Activated CD8-positive, alpha-beta T cell treated with anti-CD3 and anti-CD28 coated beads, Interleukin-2, amount 10 ng/mL, durations not matched to agents 7 days and 5 days (primary cell): Measurements from ENCODE around the gene KDM1A. TPM values are rescaled to one million over a fixed set of nuclear protein-coding genes. Genes with fewer than 3 reads are reported as not detected.
"Not testable (repeated sequence)": the region's sequence is repeated elsewhere in the genome, so short reads cannot be mapped to it uniquely, and the experiment has no call there.

ENCODE experiments used
- ATAC-seq: fragments of 150-1000 bp; cut with Tn5 transposase; one replicate; pipeline ENCODE4 v1.10.0; 2021; ENCODE audit warnings: moderate library complexity
- CTCF ChIA-PET: fragments of 350-600 bp; sonication (Branson Sonifier 250); formaldehyde crosslinking; loops from one replicate; lab custom pipeline; 2021; ENCODE audit warnings: antibody characterized with exemption; lab: Charles Lee
- POLR2A ChIA-PET: fragments of 350-600 bp; sonication (Branson Sonifier 250); formaldehyde crosslinking; loops from one replicate; lab custom pipeline; 2021; ENCODE audit warnings: antibody characterized with exemption; lab: Charles Lee
- DNase-seq: peaks from one replicate; pipeline ENCODE4 v3.0.0-alpha.2; 2020
- H3K27ac Mint-ChIP-seq: one replicate; pipeline ENCODE4 v1.8.0; 2021; ENCODE audit warnings: mild to moderate bottlenecking, mixed read lengths
- H3K27me3 Mint-ChIP-seq: one replicate; pipeline ENCODE4 v1.8.0; 2021; ENCODE audit warnings: low read depth, mixed read lengths
- H3K36me3 Mint-ChIP-seq: one replicate; pipeline ENCODE4 v1.8.0; 2021; ENCODE audit warnings: low read depth, mixed read lengths
- H3K4me1 Mint-ChIP-seq: one replicate; pipeline ENCODE4 v1.8.0; 2021; ENCODE audit warnings: low read depth, mixed read lengths
- H3K4me3 Mint-ChIP-seq: one replicate; pipeline ENCODE4 v1.8.0; 2021; ENCODE audit warnings: mild to moderate bottlenecking, mixed read lengths
- H3K9me3 Mint-ChIP-seq: one replicate; pipeline ENCODE4 v1.8.0; 2022; ENCODE audit warnings: mixed read lengths; ENCODE audit not compliant: insufficient read depth
- total RNA-seq, 2 experiments: library from RNA; stranded (reverse); gene quantifications; one replicate each; pipeline ENCODE4 v1.2.3, GENCODE V29; 2021

KDM1A gene
- total RNA-seq: 10 to 100 TPM; 53.4 to 54.7 TPM

GRCh38 chr1:23019094-23019862 lies at the start of gene KDM1A:
KDM1A (plus strand) TSS chr1:23019468; CDS start chr1:23019597, 129 bp downstream.
- H3K4me3 Mint-ChIP-seq: peak within 1 kb of the TSS; percentile 93
- peaks cover 39% of the 10 kb centered on the region for H3K4me1 Mint-ChIP-seq
- CTCF ChIA-PET: interaction anchor here (1.1 to 2.2 kb wide), 4 partner anchors 12 to 619 kb away, joined by 3 to 6 read pairs (median 4); no protein-coding TSS in a partner anchor
- peak within 1 kb of the TSS; percentile 89 for H3K27ac Mint-ChIP-seq
- peaks cover 19% of the 10 kb centered on the region for H3K9me3 Mint-ChIP-seq
- DNase-seq (peak; percentile 95), ATAC-seq (peak; percentile 98)
- POLR2A ChIA-PET: interaction anchor here (0.5 to 1.0 kb wide), 4 partner anchors 12 to 673 kb away, joined by 3 read pairs; partner anchors contain the start of gene RPL11
- no peaks in the 10 kb centered on the region for H3K27me3 Mint-ChIP-seq
- H3K36me3 Mint-ChIP-seq: peaks cover 30% of the 10 kb centered on the region

- DNase-seq (no peak), ATAC-seq (no peak)
- ChIA-PET POLR2A (no interaction called here), CTCF (no interaction called here)
- H3K27ac Mint-ChIP-seq: no peak overlapping the region
- peaks cover 39% of the 10 kb centered on the region for H3K27me3 Mint-ChIP-seq
- H3K36me3 Mint-ChIP-seq: peaks cover 3% of the 10 kb centered on the region
- no peaks in the 10 kb centered on the region for H3K4me1 Mint-ChIP-seq
- H3K9me3 Mint-ChIP-seq: peaks cover 7% of the 10 kb centered on the region
- H3K4me3 Mint-ChIP-seq: no peak overlapping the region
Measured at GRCh38 chr1:22970096-22970495, 49.2 kb upstream of the KDM1A start.

- H3K27me3 Mint-ChIP-seq: peaks cover 40% of the 10 kb centered on the region
- no peak overlapping the region for H3K4me3 Mint-ChIP-seq
- H3K4me1 Mint-ChIP-seq: no peaks in the 10 kb centered on the region
- POLR2A ChIA-PET: no interaction called here
- no peak overlapping the region for H3K27ac Mint-ChIP-seq
- CTCF ChIA-PET: interaction anchor here (0.9 to 1.0 kb wide), 2 partner anchors 48 to 213 kb away, joined by 3 read pairs; partner anchors contain the start of gene KDM1A
- DNase-seq: no peak
- peaks cover 3% of the 10 kb centered on the region for H3K36me3 Mint-ChIP-seq
- ATAC-seq: no peak
- peaks cover 6% of the 10 kb centered on the region for H3K9me3 Mint-ChIP-seq
Measured at GRCh38 chr1:22971161-22971560, 48.1 kb upstream of the KDM1A start.

GRCh38 chr1:22971611-22972405 lies 47.5 kb upstream of the KDM1A start:
- no peak for ATAC-seq
- Mint-ChIP-seq H3K36me3 (no peaks in the 10 kb centered on the region), H3K4me3 (no peak overlapping the region), H3K4me1 (no peaks in the 10 kb centered on the region), H3K27ac (no peak overlapping the region), H3K27me3 (peaks cover 39% of the 10 kb centered on the region), H3K9me3 (no peaks in the 10 kb centered on the region)
- DNase-seq: no peak
- ChIA-PET POLR2A (no interaction called here), CTCF (interaction anchor here (1.0 to 1.6 kb wide), 2 partner anchors 127 to 212 kb away, joined by 3 to 4 read pairs; no protein-coding TSS in a partner anchor)

- ATAC-seq (no peak), DNase-seq (no peak)
- H3K9me3 Mint-ChIP-seq: no peaks in the 10 kb centered on the region
- ChIA-PET POLR2A (no interaction called here), CTCF (interaction anchor here (0.9 to 1.7 kb wide), 3 partner anchors 126 to 212 kb away, joined by 3 to 8 read pairs (median 4); no protein-coding TSS in a partner anchor)
- H3K36me3 Mint-ChIP-seq: no peaks in the 10 kb centered on the region
- no peaks in the 10 kb centered on the region for H3K4me1 Mint-ChIP-seq
- H3K27ac Mint-ChIP-seq: no peak within 1 kb of the TSS
- H3K4me3 Mint-ChIP-seq: no peak within 1 kb of the TSS
- peaks cover 39% of the 10 kb centered on the region for H3K27me3 Mint-ChIP-seq
Measured at GRCh38 chr1:22972760-22973159, 46.5 kb upstream of the KDM1A start, which contains the start of gene LACTBL1. LACTBL1 (minus strand) TSS chr1:22972866; CDS start chr1:22972316, 550 bp downstream.

GRCh38 chr1:22975694-22976093 lies 43.6 kb upstream of the KDM1A start:
- DNase-seq: no peak
- H3K27me3 Mint-ChIP-seq: peaks cover 23% of the 10 kb centered on the region
- ATAC-seq: no peak
- POLR2A ChIA-PET: no interaction called here
- CTCF ChIA-PET: interaction anchor here (5.4 kb wide), 1 partner anchor 208 kb away, joined by 25 read pairs; no protein-coding TSS in a partner anchor
- no peak overlapping the region for H3K4me3 Mint-ChIP-seq
- no peak overlapping the region for H3K27ac Mint-ChIP-seq
- H3K4me1 Mint-ChIP-seq: no peaks in the 10 kb centered on the region
- no peaks in the 10 kb centered on the region for H3K36me3 Mint-ChIP-seq
- no peaks in the 10 kb centered on the region for H3K9me3 Mint-ChIP-seq

- ChIA-PET CTCF (interaction anchor here (1.2 to 5.4 kb wide), 2 partner anchors 123 to 208 kb away, joined by 3 to 25 read pairs; no protein-coding TSS in a partner anchor), POLR2A (no interaction called here)
- ATAC-seq (no peak), DNase-seq (no peak)
- H3K9me3 Mint-ChIP-seq: no peaks in the 10 kb centered on the region
- H3K36me3 Mint-ChIP-seq: no peaks in the 10 kb centered on the region
- H3K27ac Mint-ChIP-seq: no peak overlapping the region
- no peak overlapping the region for H3K4me3 Mint-ChIP-seq
- no peaks in the 10 kb centered on the region for H3K4me1 Mint-ChIP-seq
- H3K27me3 Mint-ChIP-seq: peaks cover 20% of the 10 kb centered on the region
Measured at GRCh38 chr1:22976127-22976460, 43.2 kb upstream of the KDM1A start.

- Mint-ChIP-seq H3K4me1 (no peaks in the 10 kb centered on the region), H3K27me3 (peaks cover 16% of the 10 kb centered on the region), H3K36me3 (no peaks in the 10 kb centered on the region), H3K9me3 (no peaks in the 10 kb centered on the region), H3K4me3 (no peak overlapping the region), H3K27ac (no peak overlapping the region)
- ATAC-seq: peak; percentile 89
- ChIA-PET CTCF (interaction anchor here (1.2 to 5.4 kb wide), 2 partner anchors 122 to 207 kb away, joined by 3 to 25 read pairs; no protein-coding TSS in a partner anchor), POLR2A (no interaction called here)
- peak; percentile 70 for DNase-seq
Measured at GRCh38 chr1:22976461-22977243, 42.6 kb upstream of the KDM1A start.

- ATAC-seq (no peak), DNase-seq (no peak)
- ChIA-PET CTCF (interaction anchor here (1.0 to 5.4 kb wide), 2 partner anchors 12 to 206 kb away, joined by 4 to 25 read pairs; no protein-coding TSS in a partner anchor), POLR2A (no interaction called here)
- peaks cover 15% of the 10 kb centered on the region for H3K27me3 Mint-ChIP-seq
- no peaks in the 10 kb centered on the region for H3K4me1 Mint-ChIP-seq
- no peak overlapping the region for H3K27ac Mint-ChIP-seq
- H3K36me3 Mint-ChIP-seq: no peaks in the 10 kb centered on the region
- no peak overlapping the region for H3K4me3 Mint-ChIP-seq
- no peaks in the 10 kb centered on the region for H3K9me3 Mint-ChIP-seq
Measured at GRCh38 chr1:22978299-22978698, 41.0 kb upstream of the KDM1A start.

GRCh38 chr1:22980471-22980790 lies 38.8 kb upstream of the KDM1A start:
- H3K27ac Mint-ChIP-seq, H3K4me3 Mint-ChIP-seq, POLR2A ChIA-PET, H3K36me3 Mint-ChIP-seq, ATAC-seq, H3K9me3 Mint-ChIP-seq, H3K4me1 Mint-ChIP-seq, DNase-seq: not testable (repeated sequence)
- peaks cover 15% of the 10 kb centered on the region for H3K27me3 Mint-ChIP-seq
- CTCF ChIA-PET: interaction anchor here (5.4 kb wide), 1 partner anchor 204 kb away, joined by 25 read pairs; no protein-coding TSS in a partner anchor

GRCh38 chr1:22983944-22984343 lies 35.3 kb upstream of the KDM1A start:
- no peaks in the 10 kb centered on the region for H3K36me3 Mint-ChIP-seq
- CTCF ChIA-PET: no interaction called here

More at GRCh38 chr1:22983944-22984343, 35.3 kb upstream of the KDM1A start:
- ATAC-seq (no peak), DNase-seq (no peak)
- Mint-ChIP-seq H3K27ac (no peak overlapping the region), H3K27me3 (peaks cover 11% of the 10 kb centered on the region), H3K9me3 (no peaks in the 10 kb centered on the region), H3K4me1 (no peaks in the 10 kb centered on the region), H3K4me3 (no peak overlapping the region)
- POLR2A ChIA-PET: no interaction called here
